Stimulated activated naive B cell treated with anti-CD40 and anti-IgM and Interleukin-4, amounts not matched to agents 10 μg/mL and 1 μg/mL and 100 μg/mL, for 72 hours (primary cell): ENCODE data around the gene FOXP1.

Experiments
- ATAC-seq, 2 donors: fragments of 150-1000 bp; cut with Tn5 transposase; replicated peaks; 2 replicates each; pipeline ENCODE4 v1.10.0; 2021; ENCODE audit warnings: moderate library complexity in 1 of 2
- DNase-seq: peaks from one replicate; pipeline ENCODE4 v3.0.0; 2021
- H3K27ac Mint-ChIP-seq: one replicate; pipeline ENCODE4 v1.8.0; 2022; ENCODE audit warnings: mild to moderate bottlenecking, mixed read lengths
- H3K27me3 Mint-ChIP-seq, 2 donors: one replicate each; pipeline ENCODE4 v1.8.0; 2022; ENCODE audit warnings: mixed read lengths in 2 of 2
- H3K36me3 Mint-ChIP-seq, 2 donors: one replicate each; pipeline ENCODE4 v1.8.0; 2022; ENCODE audit warnings: mixed read lengths in 2 of 2, mild to moderate bottlenecking in 1 of 2
- H3K4me1 Mint-ChIP-seq, 2 donors: one replicate each; pipeline ENCODE4 v1.8.0; 2022; ENCODE audit warnings: mixed read lengths in 2 of 2, mild to moderate bottlenecking in 1 of 2
- H3K4me3 Mint-ChIP-seq, 2 donors: one replicate each; pipeline ENCODE4 v1.8.0; 2022; ENCODE audit warnings: mild to moderate bottlenecking in 2 of 2, mixed read lengths in 2 of 2, moderate library complexity in 1 of 2
- H3K9me3 Mint-ChIP-seq, 2 donors: one replicate each; pipeline ENCODE4 v1.8.0; 2022; ENCODE audit warnings: mixed read lengths in 2 of 2, mild to moderate bottlenecking in 1 of 2

Gene FOXP1

DNA sequence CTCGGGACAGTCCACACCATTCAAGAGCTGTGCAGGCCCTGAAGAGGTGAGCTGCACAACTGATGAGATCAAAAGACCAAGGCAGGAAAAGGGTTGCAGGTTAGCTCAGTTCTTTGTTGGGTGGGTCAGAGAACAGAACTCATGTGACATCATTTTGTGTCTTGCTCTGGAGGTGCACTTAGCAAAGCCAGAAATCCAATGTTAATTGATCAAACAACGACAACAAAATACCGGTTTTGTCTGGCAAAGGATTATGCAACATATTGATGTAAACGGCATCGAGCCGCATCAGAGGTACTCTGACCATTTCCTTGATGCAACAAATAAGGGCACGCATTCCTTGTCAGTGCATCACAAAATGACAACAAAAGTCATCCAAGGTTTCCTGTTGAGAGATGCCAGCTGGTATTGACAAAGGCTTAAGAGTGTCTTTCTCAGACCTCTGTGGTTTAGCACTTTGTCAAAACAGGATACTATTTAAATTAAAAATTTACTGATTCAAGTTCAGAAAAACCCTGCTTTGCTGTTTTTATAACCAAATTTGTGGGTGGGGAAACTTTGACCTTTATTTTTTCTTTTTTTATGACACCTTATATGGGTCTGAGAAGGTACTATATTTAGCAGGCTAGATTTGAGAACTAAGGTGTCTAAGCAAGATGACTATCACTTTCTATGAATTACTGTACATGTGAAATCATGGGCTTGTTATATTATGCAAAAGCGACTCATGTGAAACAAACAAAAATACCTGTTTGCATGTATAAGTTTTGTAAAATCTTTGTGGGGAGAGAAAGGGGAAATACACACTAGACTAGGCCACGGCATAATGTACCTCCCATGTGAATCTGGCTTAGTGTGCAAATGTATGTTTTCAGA, 496.1 kb downstream of the FOXP1 start:
- peak overlapping the region; percentile 44 to 50 for H3K4me3 Mint-ChIP-seq

GRCh38 chr3:71086777-71087142, 496.8 kb downstream of the FOXP1 start:
- ATAC-seq, result no peak
- H3K36me3 Mint-ChIP-seq, result peaks cover 20 to 35% of the 10 kb centered on the region in 2 donors

More for the DNA sequence above, 496.1 kb downstream of the FOXP1 start:
- ATAC-seq, result peak; percentile 73 to 78
- peaks cover 53 to 83% of the 10 kb centered on the region in 2 donors for H3K4me1 Mint-ChIP-seq
- H3K9me3 Mint-ChIP-seq, result peaks cover 0 to 4% of the 10 kb centered on the region in 2 donors
- peak; percentile 61 for DNase-seq
- peak overlapping the region; percentile 89 for H3K27ac Mint-ChIP-seq
- peaks cover 26 to 38% of the 10 kb centered on the region in 2 donors for H3K36me3 Mint-ChIP-seq
- no peaks in the 10 kb centered on the region for H3K27me3 Mint-ChIP-seq

DNA sequence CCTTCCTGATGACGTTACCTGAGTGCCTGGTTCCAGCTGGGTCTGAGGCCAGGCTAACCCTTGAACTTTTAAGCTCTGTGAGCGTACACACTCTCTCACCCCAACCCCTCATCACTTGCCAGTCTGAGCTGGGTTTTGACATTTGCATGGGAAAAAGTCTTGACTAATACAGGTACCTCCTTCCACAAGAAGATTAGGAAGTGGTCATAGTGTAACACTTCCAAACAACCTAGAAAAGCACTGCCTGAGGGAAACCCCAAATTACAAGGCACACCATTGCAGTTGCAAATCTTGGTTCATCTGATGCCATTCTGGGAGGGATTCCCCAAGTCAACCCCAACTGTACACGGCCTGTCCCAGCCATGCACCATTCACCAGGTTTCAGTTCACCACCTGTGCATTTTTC, 499.8 kb downstream of the FOXP1 start:
- ATAC-seq (peak; percentile 69 to 72), DNase-seq (peak; percentile 85)
- peaks cover 23 to 41% of the 10 kb centered on the region in 2 donors for H3K36me3 Mint-ChIP-seq
- H3K4me1 Mint-ChIP-seq, result peaks cover 59 to 87% of the 10 kb centered on the region in 2 donors
- H3K4me3 Mint-ChIP-seq, result peak overlapping the region; percentile 69 to 70
- peaks cover 0 to 4% of the 10 kb centered on the region in 2 donors for H3K9me3 Mint-ChIP-seq
- H3K27me3 Mint-ChIP-seq, result no peaks in the 10 kb centered on the region
- H3K27ac Mint-ChIP-seq, result peak overlapping the region; percentile 97

More at GRCh38 chr3:71086777-71087142, 496.8 kb downstream of the FOXP1 start:
- H3K4me1 Mint-ChIP-seq, result peaks cover 50 to 82% of the 10 kb centered on the region in 2 donors
- no peaks in the 10 kb centered on the region for H3K27me3 Mint-ChIP-seq
- H3K9me3 Mint-ChIP-seq, result peaks cover 0 to 4% of the 10 kb centered on the region in 2 donors
- H3K27ac Mint-ChIP-seq, result peak overlapping the region; percentile 75
- DNase-seq, result no peak
- peak overlapping the region; percentile 44 to 50 for H3K4me3 Mint-ChIP-seq

DNA sequence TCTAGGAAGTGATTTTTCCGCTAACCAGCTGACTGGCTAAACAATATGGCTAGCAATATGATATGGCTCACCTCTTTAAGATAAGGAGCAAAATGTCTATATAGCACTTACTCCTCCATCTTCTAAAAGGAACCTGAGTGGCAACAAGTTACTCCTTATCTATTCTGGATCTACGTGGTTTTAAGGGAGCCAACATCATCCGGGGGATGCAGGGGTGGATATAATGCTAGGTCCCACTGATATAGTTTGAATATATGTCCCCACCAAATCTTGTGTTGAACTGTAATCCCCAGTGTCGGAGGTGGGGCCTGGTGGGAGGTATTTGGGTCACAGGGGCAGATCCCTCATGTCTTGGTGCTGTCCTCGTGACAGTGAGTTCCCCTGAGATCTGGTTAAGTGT, 500.7 kb downstream of the FOXP1 start:
- Mint-ChIP-seq H3K4me3 (peak overlapping the region; percentile 69 to 70), H3K36me3 (peaks cover 23 to 41% of the 10 kb centered on the region in 2 donors), H3K4me1 (peaks cover 58 to 87% of the 10 kb centered on the region in 2 donors), H3K9me3 (peaks cover 0 to 4% of the 10 kb centered on the region in 2 donors), H3K27me3 (no peaks in the 10 kb centered on the region), H3K27ac (peak overlapping the region; percentile 97)
- no peak for DNase-seq
- no peak for ATAC-seq

GRCh38 chr3:71080517-71081083, 502.9 kb downstream of the FOXP1 start:
- H3K27ac Mint-ChIP-seq, result peak overlapping the region; percentile 72
- H3K4me3 Mint-ChIP-seq, result peak overlapping the region; percentile 33 to 37
- peaks cover 0 to 4% of the 10 kb centered on the region in 2 donors for H3K9me3 Mint-ChIP-seq
- H3K36me3 Mint-ChIP-seq, result peaks cover 33 to 46% of the 10 kb centered on the region in 2 donors
- no peaks in the 10 kb centered on the region for H3K27me3 Mint-ChIP-seq
- H3K4me1 Mint-ChIP-seq, result peaks cover 65 to 94% of the 10 kb centered on the region in 2 donors
- DNase-seq (no peak), ATAC-seq (peak; percentile 26 to 28)

GRCh38 chr3:71078723-71079525, 504.6 kb downstream of the FOXP1 start:
- Mint-ChIP-seq H3K27ac (peak overlapping the region; percentile 91), H3K27me3 (no peaks in the 10 kb centered on the region), H3K9me3 (peaks cover 0 to 4% of the 10 kb centered on the region in 2 donors), H3K4me3 (peak overlapping the region; percentile 19 to 25), H3K4me1 (peaks cover 68 to 91% of the 10 kb centered on the region in 2 donors), H3K36me3 (peaks cover 36 to 50% of the 10 kb centered on the region in 2 donors)
- ATAC-seq (no peak), DNase-seq (no peak)

- peaks cover 0 to 2% of the 10 kb centered on the region in 2 donors for H3K9me3 Mint-ChIP-seq
- H3K4me1 Mint-ChIP-seq, result peaks cover 68 to 91% of the 10 kb centered on the region in 2 donors
- no peaks in the 10 kb centered on the region for H3K27me3 Mint-ChIP-seq
- H3K27ac Mint-ChIP-seq, result peak overlapping the region; percentile 81
- DNase-seq (no peak), ATAC-seq (no peak)
- peak overlapping the region; percentile 37 to 54 for H3K4me3 Mint-ChIP-seq
- peaks cover 34 to 54% of the 10 kb centered on the region in 2 donors for H3K36me3 Mint-ChIP-seq
These were observed 505.3 kb downstream of the FOXP1 start for GRCh38 chr3:71078199-71078598.

GRCh38 chr3:71077070-71077469, 506.5 kb downstream of the FOXP1 start:
- H3K4me3 Mint-ChIP-seq, result no peak overlapping the region
- H3K4me1 Mint-ChIP-seq, result peaks cover 70 to 94% of the 10 kb centered on the region in 2 donors
- peak overlapping the region; percentile 81 for H3K27ac Mint-ChIP-seq

GRCh38 chr3:71076361-71077002, 507.0 kb downstream of the FOXP1 start:
- Mint-ChIP-seq H3K9me3 (no peaks in the 10 kb centered on the region), H3K4me3 (no peak overlapping the region), H3K36me3 (peaks cover 33 to 47% of the 10 kb centered on the region in 2 donors), H3K27me3 (no peaks in the 10 kb centered on the region), H3K4me1 (peaks cover 68 to 94% of the 10 kb centered on the region in 2 donors), H3K27ac (peak overlapping the region; percentile 25)
- ATAC-seq, result no peak
- DNase-seq, result no peak

More at GRCh38 chr3:71077070-71077469, 506.5 kb downstream of the FOXP1 start:
- Mint-ChIP-seq H3K36me3 (peaks cover 34 to 48% of the 10 kb centered on the region in 2 donors), H3K9me3 (no peaks in the 10 kb centered on the region), H3K27me3 (no peaks in the 10 kb centered on the region)
- peak; percentile 12 to 35 for ATAC-seq
- DNase-seq, result no peak

DNA sequence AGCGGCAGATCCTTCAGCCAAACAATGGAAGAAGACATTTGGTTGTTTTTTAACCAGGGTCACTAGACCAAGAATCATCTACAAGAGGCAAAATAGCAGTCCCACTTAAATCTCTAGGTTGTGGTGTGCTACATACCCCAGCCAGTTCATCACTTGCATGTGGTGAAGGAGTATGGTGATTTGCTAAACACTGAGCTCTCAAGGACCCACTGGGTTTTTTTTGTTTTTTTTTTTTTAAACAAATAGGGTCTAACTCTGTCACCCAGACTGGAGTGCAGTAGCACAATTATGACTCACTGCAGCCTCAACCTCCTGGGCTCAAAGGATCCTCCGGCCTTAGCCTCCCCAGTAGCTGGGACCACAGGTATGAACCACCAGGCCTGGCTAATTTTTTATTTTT, 508.0 kb downstream of the FOXP1 start:
- Mint-ChIP-seq H3K27me3 (no peaks in the 10 kb centered on the region), H3K9me3 (no peaks in the 10 kb centered on the region), H3K36me3 (peaks cover 29 to 41% of the 10 kb centered on the region in 2 donors), H3K4me1 (peaks cover 65 to 94% of the 10 kb centered on the region in 2 donors), H3K4me3 (no peak overlapping the region), H3K27ac (peak overlapping the region; percentile 63)
- ATAC-seq (peak in 1 of 2 donors; percentile 28), DNase-seq (no peak)

DNA sequence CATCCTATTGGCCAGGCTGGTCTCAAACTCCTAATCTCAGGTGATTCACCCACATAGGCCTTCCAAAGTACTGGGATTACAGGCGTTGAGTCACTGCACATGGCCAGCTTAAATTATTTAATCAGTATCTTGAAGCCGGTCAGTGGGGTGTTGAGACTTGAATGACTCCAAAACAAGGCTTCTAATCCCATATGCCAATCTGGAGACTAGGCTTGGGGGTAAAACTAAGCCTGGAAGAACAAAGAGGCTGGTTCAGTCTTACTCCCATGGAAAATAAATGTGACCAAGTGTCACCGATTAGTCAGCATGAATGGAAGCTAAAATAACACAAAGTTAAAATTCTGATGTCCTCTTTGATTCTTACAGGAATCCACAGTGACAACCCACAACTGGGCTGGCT, 509.1 kb downstream of the FOXP1 start:
- Mint-ChIP-seq H3K27ac (no peak overlapping the region), H3K4me1 (peaks cover 67 to 94% of the 10 kb centered on the region in 2 donors), H3K27me3 (no peaks in the 10 kb centered on the region), H3K36me3 (peaks cover 29 to 37% of the 10 kb centered on the region in 2 donors), H3K9me3 (no peaks in the 10 kb centered on the region), H3K4me3 (no peak overlapping the region)
- no peak for ATAC-seq
- no peak for DNase-seq

DNA sequence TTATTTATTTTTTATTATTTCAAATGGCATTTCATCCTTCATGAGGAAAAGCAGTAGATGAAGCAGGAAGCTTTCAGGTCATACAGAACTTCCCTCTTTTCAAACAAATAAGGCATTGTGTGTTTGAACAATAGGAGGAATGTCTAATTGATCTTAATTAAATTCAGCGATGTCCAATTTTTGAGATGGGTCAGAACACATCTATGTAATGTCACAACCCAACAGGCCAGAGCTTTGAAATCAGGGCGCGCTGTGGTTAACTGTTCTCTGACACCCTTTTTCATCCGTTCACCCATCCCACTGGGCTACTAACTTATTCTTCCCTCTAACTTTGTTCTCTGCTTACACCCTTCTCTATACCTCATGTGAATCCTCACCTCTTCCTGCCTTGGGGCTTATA, 510.5 kb downstream of the FOXP1 start:
- Mint-ChIP-seq H3K4me3 (no peak overlapping the region), H3K9me3 (no peaks in the 10 kb centered on the region), H3K36me3 (peaks cover 22 to 33% of the 10 kb centered on the region in 2 donors), H3K27ac (peak overlapping the region; percentile 6), H3K4me1 (peaks cover 64 to 91% of the 10 kb centered on the region in 2 donors), H3K27me3 (no peaks in the 10 kb centered on the region)
- DNase-seq (no peak), ATAC-seq (no peak)

DNA sequence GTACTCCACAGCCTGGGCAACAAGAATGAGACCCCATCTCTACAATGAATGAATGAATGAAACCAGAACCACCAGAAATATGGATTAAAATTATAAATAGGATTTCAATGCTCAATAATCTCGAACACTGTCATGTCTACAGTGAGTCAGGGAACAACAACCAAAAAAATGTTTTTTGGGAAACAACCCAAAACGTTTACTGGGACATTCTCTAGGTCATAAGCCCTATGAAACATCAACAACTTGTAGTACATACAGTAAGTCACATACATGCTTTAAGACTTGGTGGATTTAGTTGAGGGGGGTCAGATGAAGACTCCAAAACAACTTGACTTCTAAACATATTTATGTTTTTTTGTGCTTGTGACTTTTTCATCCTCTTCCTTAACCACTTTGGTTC, 511.2 kb downstream of the FOXP1 start:
- Mint-ChIP-seq H3K4me1 (peaks cover 58 to 88% of the 10 kb centered on the region in 2 donors), H3K4me3 (no peak overlapping the region), H3K9me3 (no peaks in the 10 kb centered on the region), H3K27me3 (no peaks in the 10 kb centered on the region), H3K27ac (peak overlapping the region; percentile 9), H3K36me3 (peaks cover 22 to 31% of the 10 kb centered on the region in 2 donors)
- ATAC-seq (no peak), DNase-seq (no peak)
